GM11168 (cell line): Measurements from ENCODE around the gene TRMT44.
"Not testable (repeated sequence)": the region's sequence is repeated elsewhere in the genome, so short reads cannot be mapped to it uniquely, and the experiment has no call there.

ENCODE experiments used
- in situ Hi-C: fragments of 300-500 bp; cut with MboI; formaldehyde crosslinking; loops from one replicate; pipeline ENCODE4 v1.12.0; 2022; ENCODE audit warnings: low sequenced_read_pairs; ENCODE audit not compliant: unreplicated experiment

Gene TRMT44

DNA sequence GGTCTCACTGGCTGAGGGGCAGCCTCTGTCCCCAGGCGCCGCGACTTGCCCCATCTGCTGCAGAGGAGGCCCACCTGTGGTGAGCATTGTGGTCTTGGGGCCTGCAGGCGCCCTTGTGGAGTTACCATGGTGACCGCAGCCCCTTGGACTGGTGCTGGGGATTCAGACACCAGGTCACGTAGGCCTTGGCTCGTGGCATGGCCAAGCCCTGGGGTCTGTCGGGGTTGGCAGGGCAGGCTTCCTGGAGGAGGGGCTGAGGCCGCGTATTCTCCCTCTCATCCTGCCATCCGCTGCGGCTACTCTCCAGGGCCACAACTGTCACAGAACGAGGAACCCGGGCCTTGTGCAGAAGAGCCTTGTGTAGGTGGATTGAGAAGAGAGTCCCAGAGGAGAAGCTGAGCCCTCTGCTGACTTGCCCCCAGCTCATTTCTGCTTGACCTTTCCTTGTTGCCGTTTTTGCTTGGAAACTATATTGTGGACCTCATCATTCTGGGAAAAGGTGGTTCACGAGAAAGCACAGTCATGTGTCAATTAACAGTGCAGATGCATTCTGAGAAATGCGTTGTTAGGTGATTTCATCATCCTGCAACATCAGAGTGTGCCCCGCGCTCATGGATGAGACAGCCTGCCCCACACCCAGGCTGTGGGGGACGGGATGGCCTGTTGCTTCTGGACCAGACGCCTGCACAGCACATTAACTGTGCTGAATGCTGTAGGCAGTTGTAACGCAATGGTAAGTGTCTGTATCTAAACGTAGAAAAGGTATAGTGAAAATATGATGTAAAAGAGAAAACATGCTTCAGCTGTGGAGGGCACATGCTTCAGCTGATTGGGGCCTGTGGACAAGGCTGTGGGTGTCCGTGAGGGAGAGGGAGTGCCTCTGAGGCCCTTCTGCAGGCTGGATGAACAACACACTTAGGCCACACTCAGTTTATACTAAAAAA, 38.5 kb downstream of the TRMT44 start:
- in situ Hi-C loops, result loop anchor here (10.0 kb wide), 1 partner anchor 56 kb away; no protein-coding TSS in a partner anchor

DNA sequence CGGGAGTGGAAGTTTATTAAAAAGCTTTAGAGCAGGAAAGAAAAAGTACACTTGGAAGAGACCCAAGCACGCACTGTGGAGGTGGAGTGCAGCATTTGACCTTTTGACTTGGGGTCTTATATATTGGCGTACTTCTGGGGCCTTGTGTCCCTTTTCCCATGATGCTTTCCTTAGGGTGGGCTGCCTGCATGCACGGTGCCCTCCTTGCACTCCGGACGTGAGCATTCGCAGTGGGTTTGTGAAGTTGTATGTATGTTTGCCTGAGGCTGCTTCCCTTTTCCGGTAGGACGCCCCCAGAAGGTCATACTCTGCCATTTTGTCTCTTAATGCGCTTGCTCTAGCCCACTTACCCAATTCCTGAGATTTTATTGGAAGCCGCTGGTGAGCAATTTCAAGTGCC, 39.6 kb downstream of the TRMT44 start:
- in situ Hi-C loops, result no loop called here

DNA sequence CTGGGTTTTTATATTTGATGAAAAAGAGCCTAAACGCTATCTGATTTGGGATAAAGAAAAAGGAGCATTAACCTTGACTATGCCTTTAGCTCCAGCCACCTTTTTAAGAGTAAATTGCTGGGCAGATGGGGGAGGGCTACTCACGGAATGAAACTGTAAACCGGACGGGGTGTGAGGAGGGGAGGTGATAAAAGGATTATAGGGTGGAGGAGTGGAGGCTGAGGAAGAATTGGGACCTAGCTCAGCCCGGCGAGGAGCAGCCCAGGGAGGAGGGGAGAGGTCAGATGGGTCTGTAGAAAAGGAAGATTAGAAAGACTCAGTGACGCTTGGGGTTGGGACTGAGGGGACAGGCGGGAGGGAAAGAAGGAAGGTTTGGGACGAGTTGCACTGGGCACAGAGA, 46.1 kb downstream of the TRMT44 start:
- in situ Hi-C loops, result not testable (repeated sequence)

DNA sequence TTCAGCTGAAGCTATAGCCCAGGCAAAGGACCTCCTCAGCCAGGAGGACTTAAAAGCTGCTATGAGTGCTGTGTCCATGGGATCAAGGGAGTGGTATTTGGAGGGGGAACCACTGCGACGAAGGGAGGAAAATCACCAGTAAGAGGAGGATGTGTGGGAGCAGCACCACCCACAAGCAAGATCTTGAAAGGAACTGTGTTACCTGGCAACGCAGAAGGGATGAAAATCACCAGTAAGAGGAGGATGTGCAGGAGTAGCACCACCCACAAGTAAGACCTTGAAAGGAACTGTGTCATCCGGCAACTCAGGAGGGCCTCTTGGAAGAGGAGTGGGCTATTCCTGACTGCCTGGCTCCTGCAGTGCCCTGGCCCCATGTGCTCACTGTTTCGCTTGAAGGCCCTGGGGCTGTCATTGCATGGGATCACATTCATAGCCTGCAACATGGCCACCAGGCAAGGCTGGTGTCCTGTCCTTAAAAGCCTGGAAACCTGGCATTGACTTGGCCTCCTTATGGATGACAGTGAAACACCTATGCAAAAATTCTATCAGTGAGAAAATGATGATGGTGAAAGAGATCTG, 48.3 kb downstream of the TRMT44 start:
- in situ Hi-C loops, result no loop called here

DNA sequence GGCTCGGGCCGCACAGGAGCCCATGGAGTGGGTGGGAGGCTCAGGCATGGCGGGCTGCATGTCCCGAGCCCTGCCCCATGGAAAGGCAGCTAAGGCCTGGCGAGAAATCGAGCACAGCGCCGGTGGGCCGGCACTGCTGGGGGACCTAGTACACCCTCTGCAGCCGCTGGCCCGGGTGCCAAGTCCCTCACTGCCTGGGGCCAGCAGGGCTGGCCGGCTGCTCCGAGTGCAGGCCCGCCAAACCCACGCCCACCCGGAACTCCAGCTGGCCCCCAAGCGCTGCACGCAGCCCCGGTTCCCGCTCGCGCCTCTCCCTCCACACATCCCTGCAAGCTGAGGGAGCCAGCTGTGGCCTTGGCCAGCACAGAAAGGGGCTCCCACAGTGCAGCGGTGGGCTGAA, 50.9 kb downstream of the TRMT44 start:
- in situ Hi-C loops, result not testable (repeated sequence)

DNA sequence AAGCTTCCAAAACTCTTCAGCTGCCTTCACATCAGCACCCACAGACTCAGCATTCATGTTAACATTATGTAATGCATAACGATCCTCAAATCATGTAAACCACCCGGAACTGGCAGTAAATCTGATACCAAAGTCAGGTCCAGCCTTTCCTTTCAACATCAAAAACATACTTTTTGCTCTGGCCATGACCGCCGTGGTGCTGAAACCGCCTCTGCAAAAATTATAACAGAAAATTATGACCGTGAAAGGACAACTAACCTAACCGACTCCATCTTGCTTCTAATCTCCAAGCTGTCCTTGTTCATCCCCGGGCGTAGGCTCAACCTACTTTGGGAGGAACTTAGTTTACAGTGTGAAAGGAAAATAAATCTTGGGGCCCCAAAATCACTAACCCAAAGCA, 51.6 kb downstream of the TRMT44 start:
- in situ Hi-C loops, result no loop called here

DNA sequence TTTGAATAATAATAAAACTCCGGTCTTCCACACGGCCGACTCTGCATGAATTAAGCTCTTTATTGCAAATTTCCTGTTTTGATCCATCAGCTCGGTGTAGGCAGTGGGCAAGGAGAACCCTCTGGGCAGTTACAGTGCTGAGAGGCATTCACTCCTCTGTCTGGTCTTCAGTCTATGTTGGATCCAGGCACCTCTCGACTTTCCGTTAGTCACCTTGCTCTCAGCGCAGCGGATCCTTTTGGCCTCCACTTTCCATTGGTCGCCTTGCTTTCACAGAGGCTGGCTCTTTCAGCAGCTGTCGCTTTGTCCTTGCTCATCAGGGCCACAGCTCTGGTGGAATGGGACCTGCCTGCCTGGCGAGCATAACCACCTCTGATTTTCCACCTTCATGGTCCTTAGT, 52.9 kb downstream of the TRMT44 start:
- in situ Hi-C loops, result no loop called here

DNA sequence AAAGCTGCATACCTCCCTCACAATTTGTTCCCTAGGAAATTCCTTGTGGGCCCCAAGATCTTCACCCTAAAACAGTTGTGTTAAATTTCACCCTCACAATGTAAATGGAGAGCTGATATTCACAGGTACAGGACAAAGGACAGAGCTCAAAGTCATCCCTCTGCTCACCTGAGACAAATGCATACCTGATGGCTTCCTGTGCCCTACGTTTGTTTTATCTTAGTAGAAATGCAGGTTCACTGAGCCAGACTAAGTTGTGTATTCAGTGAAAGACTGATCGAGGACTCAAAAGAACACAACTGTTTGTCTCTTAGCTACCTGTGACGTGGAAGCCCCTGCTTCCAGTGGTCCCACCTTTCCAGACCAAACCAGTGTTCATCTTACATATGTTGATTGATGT, 53.6 kb downstream of the TRMT44 start:
- in situ Hi-C loops, result no loop called here

DNA sequence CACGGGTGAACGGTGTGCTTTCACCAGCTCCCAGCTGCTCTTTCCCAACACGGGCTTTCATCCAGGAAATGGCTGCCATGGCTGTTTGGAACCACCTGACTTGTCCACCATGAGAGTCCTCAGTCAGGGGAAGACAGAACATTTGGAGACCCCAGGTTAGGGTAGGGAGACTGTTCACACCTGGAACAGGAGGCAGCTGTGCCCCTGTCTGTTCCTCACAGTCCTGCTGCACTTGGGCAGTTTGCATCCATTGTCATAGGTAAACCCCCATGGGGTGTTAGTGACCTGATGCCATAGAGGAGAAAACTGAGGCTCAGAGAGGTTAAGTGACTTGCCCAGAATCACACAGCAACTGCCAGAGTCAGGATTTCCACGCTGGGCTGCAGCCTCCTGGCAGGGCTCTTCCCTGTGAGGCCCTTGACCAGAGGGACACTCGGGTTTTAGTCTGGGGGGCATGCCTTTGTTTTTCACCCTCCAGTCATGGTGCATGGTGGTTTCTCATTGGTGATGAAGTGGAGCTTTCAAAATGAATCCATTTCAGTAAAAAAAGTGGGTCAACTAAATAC, 54.5 kb downstream of the TRMT44 start:
- in situ Hi-C loops, result no loop called here

DNA sequence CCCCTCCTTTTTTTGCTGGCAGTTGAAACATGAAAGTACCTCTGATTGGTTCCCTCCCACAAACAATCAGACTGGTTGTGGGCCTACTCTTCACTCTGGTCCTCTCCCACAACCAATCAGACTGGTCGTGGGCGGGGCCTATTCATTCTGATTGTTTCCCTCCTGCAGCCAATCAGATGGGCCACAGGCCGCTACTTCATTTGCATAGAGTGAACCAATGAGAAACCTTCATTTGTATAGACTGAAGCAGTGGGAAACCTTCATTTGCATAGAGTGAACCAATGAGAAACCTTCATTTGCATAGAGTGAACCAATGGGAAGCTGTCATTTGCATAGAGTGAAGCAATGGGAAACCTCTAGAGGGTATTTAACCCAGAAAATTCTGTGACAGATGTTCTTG, 55.2 kb downstream of the TRMT44 start:
- in situ Hi-C loops, result no loop called here

DNA sequence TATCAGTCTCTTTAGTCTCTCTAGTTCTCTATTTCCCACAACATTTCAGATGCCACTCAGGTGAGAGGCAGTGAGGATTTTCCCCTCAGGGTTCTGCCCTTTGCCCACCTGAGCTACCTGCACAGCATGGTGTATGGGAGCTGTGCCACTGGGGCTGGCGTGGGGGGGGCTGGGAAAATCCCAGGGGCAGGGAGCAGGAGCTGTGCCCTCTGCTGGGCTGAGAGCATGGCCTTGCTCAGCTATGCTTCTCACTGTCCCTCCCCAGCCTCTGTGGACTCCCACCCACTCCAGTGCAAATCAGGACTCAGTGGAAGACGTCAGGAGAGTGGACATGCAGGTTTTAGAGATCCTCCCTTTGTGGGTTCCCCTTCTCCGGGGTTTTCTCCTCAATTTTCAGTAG, 57.2 kb downstream of the TRMT44 start:
- in situ Hi-C loops, result no loop called here

DNA sequence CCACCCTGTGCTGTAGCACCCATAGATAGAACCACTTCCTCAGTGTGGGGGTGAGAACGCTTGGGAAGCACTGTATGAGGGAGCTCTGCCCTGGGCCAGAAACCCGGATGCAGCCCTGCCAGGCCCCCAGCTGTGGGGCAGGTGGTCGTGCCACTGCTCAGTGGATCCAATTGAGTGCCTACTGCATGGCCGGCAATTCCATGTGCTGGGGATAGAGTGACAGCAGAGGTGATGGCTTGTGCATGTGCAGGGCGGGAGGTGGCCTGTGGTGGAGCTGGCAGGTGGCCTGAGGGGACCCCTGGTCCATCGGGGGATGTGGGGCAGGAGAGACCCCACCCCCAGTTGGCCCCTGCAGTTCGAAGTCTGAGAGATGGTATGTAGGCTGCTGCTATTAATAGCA, 60.4 kb downstream of the TRMT44 start:
- in situ Hi-C loops, result no loop called here

DNA sequence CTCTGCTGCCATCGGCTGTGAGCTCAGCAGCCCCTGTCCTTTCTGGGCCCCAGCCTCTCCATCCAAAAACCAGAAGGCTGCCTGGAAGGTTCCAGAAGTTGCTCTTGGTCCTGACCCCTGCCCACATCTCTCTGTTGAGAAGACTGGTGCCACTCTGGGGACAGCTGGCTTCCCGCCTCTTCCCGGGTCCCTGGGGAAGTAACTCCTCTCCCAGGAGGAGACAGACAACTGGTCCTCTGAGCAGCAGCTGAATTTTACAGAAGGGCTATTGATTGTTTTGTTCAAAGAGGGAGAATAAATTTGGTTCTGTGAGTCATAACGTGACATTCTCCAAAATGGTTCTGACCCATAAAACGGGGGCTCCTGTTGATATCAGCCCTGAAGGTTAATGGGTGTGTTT, 61.2 kb downstream of the TRMT44 start:
- in situ Hi-C loops, result no loop called here

DNA sequence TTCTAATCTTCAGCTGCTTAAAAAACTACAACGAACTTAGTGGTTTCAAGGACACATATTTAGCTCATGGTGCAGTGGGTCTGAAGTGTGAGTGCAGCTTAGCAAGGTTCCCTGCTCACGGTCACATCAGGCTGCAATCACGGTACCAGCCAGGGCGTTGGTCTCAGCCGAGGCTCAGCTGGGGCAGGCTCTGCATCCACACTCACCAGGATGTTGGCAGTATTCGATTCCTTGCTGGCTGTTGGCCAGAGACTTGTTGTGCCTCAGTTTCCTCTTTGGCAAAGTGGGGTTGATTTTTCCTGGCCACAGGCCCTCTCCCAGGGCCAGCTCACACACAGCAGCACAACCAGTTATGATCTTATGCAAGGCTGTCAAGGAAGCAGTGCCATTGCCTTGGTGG, 61.8 kb downstream of the TRMT44 start:
- in situ Hi-C loops, result no loop called here

DNA sequence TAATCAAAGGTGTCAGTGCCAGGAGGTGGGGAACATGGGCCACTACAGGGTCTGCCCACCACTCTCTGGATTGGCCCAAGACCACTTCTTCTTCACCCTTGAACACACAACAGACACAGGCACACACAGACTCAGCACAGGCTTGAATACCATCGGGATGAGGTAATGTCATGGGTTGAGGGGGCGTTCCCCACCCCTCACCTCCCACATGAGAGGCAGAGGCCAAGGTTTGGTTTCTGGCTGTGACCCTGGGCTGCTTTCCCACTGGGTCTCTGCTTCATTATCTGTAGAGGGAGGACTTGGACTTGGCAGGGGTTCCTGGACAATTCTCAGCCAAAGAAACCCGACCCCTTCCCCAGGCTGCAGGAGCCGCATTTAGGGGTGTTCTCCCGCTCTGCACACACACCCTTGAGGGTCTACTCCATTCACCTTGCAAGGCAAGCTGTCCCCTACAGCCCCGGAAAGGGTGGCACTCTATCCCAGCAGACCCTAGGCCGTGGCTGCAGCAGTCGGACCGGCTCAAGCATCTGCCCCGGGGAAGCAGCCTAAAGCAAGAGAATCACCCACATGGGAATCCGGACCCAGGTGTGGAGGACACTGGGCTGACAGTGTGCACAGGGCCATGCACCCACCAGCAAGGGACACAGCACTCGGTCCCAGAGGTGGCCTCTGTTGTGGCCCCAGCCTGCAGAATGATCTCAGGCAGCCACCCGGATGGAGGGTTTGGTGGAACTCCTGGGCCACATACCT, 62.4 kb downstream of the TRMT44 start:
- in situ Hi-C loops, result no loop called here

DNA sequence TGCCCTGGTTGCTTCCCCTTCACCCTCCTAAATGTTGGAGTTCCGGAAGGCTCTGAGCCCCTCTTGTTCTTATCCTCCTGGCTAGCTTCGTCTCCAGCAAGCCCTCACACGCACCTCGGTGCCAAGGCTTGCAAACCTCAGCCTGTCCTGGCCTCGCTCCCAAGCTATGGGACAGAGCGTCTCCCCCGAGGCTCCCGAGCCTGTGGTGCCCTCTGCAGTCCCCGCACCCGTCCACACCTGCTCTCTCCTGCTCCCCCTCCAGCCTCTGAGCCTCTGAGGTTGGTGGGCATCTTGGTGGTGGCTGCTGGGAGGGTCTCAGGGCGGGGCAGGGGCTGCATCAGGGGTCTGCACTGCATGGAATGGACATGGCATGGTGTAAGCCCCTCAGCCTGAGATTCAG, 63.2 kb downstream of the TRMT44 start:
- in situ Hi-C loops, result no loop called here

DNA sequence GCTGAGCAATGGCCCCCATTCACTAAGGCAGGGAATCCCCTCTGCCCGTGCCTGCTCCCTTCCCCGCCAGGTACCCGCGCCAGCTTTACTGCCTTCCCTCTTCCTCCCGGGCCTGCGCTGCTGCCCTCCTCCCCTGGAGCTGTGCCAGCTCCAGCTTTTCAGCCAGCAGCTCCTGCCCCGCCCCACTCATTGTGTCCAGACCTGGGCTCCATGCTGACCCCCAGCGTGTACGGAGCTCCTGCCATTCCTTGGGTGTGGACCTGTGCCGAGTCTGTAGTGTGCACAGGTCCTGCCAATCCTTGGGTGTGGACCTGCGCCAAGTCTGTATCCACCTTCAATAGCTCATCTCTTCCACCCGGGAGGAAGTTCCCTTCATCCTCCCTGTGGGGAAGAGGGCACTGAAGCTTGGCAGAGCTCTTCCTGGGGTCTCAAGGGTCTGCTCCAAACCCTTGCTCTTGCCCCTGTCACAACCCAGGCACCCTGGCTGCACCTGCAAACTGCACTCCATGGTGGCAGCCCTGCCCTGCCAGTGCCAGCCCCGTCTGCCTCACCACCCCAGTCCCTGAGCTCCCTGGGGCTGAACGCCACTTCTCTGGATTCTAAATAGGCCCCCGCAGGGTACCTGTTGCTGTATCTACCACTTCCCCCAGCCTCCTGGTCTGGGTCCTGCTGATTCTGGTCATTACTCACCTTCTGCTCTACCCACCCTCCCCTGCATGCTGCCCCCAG, 63.9 kb downstream of the TRMT44 start:
- in situ Hi-C loops, result no loop called here

DNA sequence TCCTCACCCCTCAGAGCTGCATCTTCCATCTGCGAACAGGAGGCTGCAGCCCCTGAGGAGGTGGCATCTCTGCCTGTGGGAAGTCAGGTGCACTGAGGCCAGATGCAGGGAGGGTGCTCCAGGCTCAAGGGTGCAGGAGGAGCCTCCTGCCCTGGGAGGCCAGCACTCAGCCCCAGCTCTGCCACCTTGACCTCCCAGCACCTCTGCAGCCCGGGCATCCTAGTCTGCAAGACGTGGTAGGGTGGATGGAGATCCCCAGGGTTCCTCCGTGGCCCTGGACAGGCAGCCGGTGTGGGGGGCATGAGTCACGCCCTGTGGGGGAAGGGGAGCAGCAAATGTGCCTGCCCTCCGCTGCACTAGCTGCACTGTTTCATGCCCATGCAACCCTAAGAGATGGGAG, 64.7 kb downstream of the TRMT44 start:
- in situ Hi-C loops, result no loop called here

DNA sequence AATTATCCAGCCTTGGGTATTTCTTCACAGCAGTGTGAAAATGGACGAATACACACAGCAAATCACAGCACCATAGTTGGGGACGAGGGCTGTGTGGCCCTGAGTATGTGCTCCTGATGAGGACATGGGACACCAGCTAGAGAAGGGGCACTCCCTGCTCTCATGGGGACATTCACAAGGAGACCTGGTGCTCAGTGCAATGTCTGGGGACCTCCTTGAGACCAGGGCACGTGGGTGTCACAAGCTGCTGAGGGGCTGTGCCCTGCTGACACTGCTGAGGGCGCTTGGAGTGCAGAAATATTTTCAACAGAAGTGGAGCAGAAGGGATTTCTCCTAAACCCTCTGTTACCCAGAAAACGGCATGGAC, 65.4 kb downstream of the TRMT44 start:
- in situ Hi-C loops, result no loop called here
